ENCODE measurements around the gene STX11.

GRCh38 chr6:144215402-144215931 lies 65.2 kb downstream of the STX11 start:
- TF ChIP-seq TBX2 (CRISPR knock-in tag; IDR thresholded peaks at IDR 0.05; ENCODE audit: borderline replicate concordance) (no peak; the same call in 1 of the 2 replicates), PHF8 (CRISPR knock-in tag; IDR thresholded peaks at IDR 0.05) (no peak), TP53 (CRISPR knock-in tag; conservative IDR thresholded peaks at IDR 0.05) (no peak), FOXP1 (IDR thresholded peaks at IDR 0.05) (no peak), FOXP1 (CRISPR knock-in tag; IDR thresholded peaks at IDR 0.05) (no peak)
- TF ChIP-seq, protein P1, sequence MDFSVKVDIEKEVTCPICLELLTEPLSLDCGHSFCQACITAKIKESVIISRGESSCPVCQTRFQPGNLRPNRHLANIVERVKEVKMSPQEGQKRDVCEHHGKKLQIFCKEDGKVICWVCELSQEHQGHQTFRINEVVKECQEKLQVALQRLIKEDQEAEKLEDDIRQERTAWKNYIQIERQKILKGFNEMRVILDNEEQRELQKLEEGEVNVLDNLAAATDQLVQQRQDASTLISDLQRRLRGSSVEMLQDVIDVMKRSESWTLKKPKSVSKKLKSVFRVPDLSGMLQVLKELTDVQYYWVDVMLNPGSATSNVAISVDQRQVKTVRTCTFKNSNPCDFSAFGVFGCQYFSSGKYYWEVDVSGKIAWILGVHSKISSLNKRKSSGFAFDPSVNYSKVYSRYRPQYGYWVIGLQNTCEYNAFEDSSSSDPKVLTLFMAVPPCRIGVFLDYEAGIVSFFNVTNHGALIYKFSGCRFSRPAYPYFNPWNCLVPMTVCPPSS (IDR thresholded peaks at IDR 0.05) = no peak
- TF ChIP-seq, protein P2, sequence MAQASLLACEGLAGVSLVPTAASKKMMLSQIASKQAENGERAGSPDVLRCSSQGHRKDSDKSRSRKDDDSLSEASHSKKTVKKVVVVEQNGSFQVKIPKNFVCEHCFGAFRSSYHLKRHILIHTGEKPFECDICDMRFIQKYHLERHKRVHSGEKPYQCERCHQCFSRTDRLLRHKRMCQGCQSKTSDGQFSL (CRISPR knock-in tag; IDR thresholded peaks at IDR 0.05) = no peak

Data from HepG2 (cell line).